Spleen (tissue), 11 donors: ENCODE results near the gene NEBL. TPM values are rescaled to one million over a fixed set of nuclear protein-coding genes. Genes with fewer than 3 reads are reported as not detected.

Source experiments
- DNase-seq: peaks from one replicate; pipeline ENCODE4 v3.0.0-alpha.2; 2020
- H3K27ac ChIP-seq, 8 donors: fragments of 200-600 bp; sonication (generic) in 7 of 8; 1 replicate in 4 of 8; 2 replicates in 4 of 8; pipeline versions ENCODE4 v1.5.0 to v1.8.0; 2016 to 2021; ENCODE audit warnings: inconsistent platforms in 4 of 8, mild to moderate bottlenecking in 4 of 8, moderate library complexity in 1 of 8
- H3K27me3 ChIP-seq, 7 donors: fragments of 200-600 bp; sonication (generic) in 6 of 7; replicated peaks in 1 of 7; 1 replicate in 4 of 7; 2 replicates in 3 of 7; pipeline versions ENCODE4 v1.5.0 to v1.8.0; 2016 to 2021; ENCODE audit warnings: inconsistent platforms in 3 of 7, mild to moderate bottlenecking in 1 of 7
- H3K36me3 ChIP-seq, 6 donors: fragments of 200-600 bp; sonication (generic) in 5 of 6; 1 replicate in 4 of 6; 2 replicates in 2 of 6; pipeline versions ENCODE4 v1.5.0 to v1.8.0; 2016 to 2021; ENCODE audit warnings: inconsistent platforms in 2 of 6
- H3K4me1 ChIP-seq, 6 donors: fragments of 200-600 bp; sonication (generic) in 5 of 6; 1 replicate in 3 of 6; 2 replicates in 3 of 6; pipeline versions ENCODE4 v1.5.0 to v1.8.0; 2016 to 2021; ENCODE audit warnings: inconsistent platforms in 3 of 6
- H3K4me3 ChIP-seq, 8 donors: fragments of 200-600 bp; sonication (generic) in 7 of 8; 1 replicate in 4 of 8; 2 replicates in 4 of 8; pipeline versions ENCODE4 v1.5.0 to v1.8.0; 2016 to 2021; ENCODE audit warnings: inconsistent platforms in 4 of 8, mild to moderate bottlenecking in 4 of 8, moderate library complexity in 2 of 8
- H3K9me3 ChIP-seq, 8 donors: fragments of 200-600 bp; sonication (generic) in 7 of 8; 1 replicate in 4 of 8; 2 replicates in 4 of 8; pipeline versions ENCODE4 v1.5.0 to v1.8.0; 2016 to 2021; ENCODE audit warnings: inconsistent platforms in 4 of 8
- CTCF ChIP-seq, 11 experiments: fragments of 200-600 bp in 7 of 11; fragments of 450-650 bp in 4 of 11; sonication (generic) in 4 of 11; IDR thresholded peaks in 8 of 11; conservative IDR thresholded peaks in 3 of 11; 1 replicate in 7 of 11; 2 replicates in 4 of 11; pipeline versions ENCODE4 v1.4.0 to v1.8.0; 2016 to 2021; ENCODE audit warnings: antibody characterized with exemption in 11 of 11, inconsistent platforms in 4 of 11, mild to moderate bottlenecking in 1 of 11
- POLR2A ChIP-seq, 3 donors: fragments of 450-650 bp; IDR thresholded peaks; one replicate each; pipeline ENCODE4 v1.5.1; 2017; ENCODE audit warnings: antibody characterized with exemption in 3 of 3, mild to moderate bottlenecking in 1 of 3
- POLR2AphosphoS5 ChIP-seq, 3 donors: sonication (generic); formaldehyde crosslinking; IDR thresholded peaks; one replicate each; pipeline ENCODE4 v1.5.1; 2017; ENCODE audit warnings: antibody characterized with exemption in 3 of 3
- WGBS, 5 donors: extraction: QIAGEN DNeasy Blood & Tissue Kit in 3 of 5; methylation state at CpG; one replicate each; pipeline versions ENCODE4 v1.1.5 to v1.1.7; 2013 to 2018; 5-methylcytosine and 5-hydroxymethylcytosine counted together
- intact Hi-C: fragments of 100-400 bp; cut with DNase I; formaldehyde crosslinking; loops from one replicate; pipeline ENCODE4 v1.15.0; 2023; ENCODE audit warnings: low total_unique reads
- polyA plus RNA-seq, 3 donors: library from polyadenylated mRNA; stranded (reverse); fragments of 200-250 nt; gene quantifications; one replicate each; pipeline ENCODE4 v1.2.1, GENCODE V29; 2013
- total RNA-seq, 7 donors: library from RNA; depleted of rRNA in 3 of 7; stranded (reverse); fragments of >200 nt in 3 of 7; fragmentation: NEBNext Ultra II Directional in 4 of 7; extraction: Animal tissue kit (Norgen Biotek cat#: 25700) in 4 of 7; gene quantifications; one replicate each; pipeline versions ENCODE4 v1.1.0 to v1.2.1, GENCODE V29; 2016 to 2021
- donor health status: healthy with polysubstance abuse.
- donor health status: DM: no; HTN: no; CAD: no; lungs with moderate emphysema.
- donor health status: DM: no; HTN: no; CAD: no.
- donor health status: Bipolar disorder and iron deficiency.
- donor health status: healthy.
- donor health status: DM: no; HTN: no; CAD: no.
- donor health status: DM: yes; HTN: yes; CAD: no.

The NEBL gene
- total and polyA plus RNA-seq, 10 donors, result 0.08 to 2.7 (median 0.54) TPM

- H3K4me3 ChIP-seq, result no peak overlapping the region
- no peak for TF ChIP-seq POLR2AphosphoS5 (IDR thresholded peaks at IDR 0.05)
- no peak for TF ChIP-seq POLR2A (IDR thresholded peaks at IDR 0.05)
- TF ChIP-seq CTCF (IDR thresholded peaks at IDR 0.05 in 8 of 11, conservative IDR thresholded peaks at IDR 0.05 in 3 of 11), result peak in 3 of 11 experiments; percentile 19 to 33 (median 28)
- intact Hi-C loops, result loop anchor here (10.0 kb wide), 1 partner anchor 1444 kb away; no protein-coding TSS in a partner anchor
- DNase-seq, result no peak
- no peaks in the 10 kb centered on the region for H3K9me3 ChIP-seq
- no peak overlapping the region for H3K27ac ChIP-seq
- no peaks in the 10 kb centered on the region for H3K4me1 ChIP-seq
- WGBS, 5 donors, result 2 to 14% (median 6%) methylated on average over 2 of the region's 2 CpGs
- H3K36me3 ChIP-seq, result no peaks in the 10 kb centered on the region
- H3K27me3 ChIP-seq, result no peaks in the 10 kb centered on the region
Observed at GRCh38 chr10:20858292-20859124, 38.6 kb downstream of the NEBL start.

- H3K4me1 ChIP-seq, result no peaks in the 10 kb centered on the region
- no peak for TF ChIP-seq POLR2AphosphoS5 (IDR thresholded peaks at IDR 0.05)
- TF ChIP-seq POLR2A (IDR thresholded peaks at IDR 0.05), result no peak
- TF ChIP-seq CTCF (IDR thresholded peaks at IDR 0.05 in 8 of 11, conservative IDR thresholded peaks at IDR 0.05 in 3 of 11), result no peak
- no peaks in the 10 kb centered on the region for H3K27me3 ChIP-seq
- H3K9me3 ChIP-seq, result no peaks in the 10 kb centered on the region
- 66 to 85% (median 76%) methylated on average over 1 of the region's 1 CpG for WGBS, 5 donors
- no peak for DNase-seq
- H3K36me3 ChIP-seq, result no peaks in the 10 kb centered on the region
- intact Hi-C loops, result loop anchor here (10.0 kb wide), 1 partner anchor 1442 kb away; no protein-coding TSS in a partner anchor
- H3K27ac ChIP-seq, result no peak overlapping the region
- H3K4me3 ChIP-seq, result no peak overlapping the region
Observed at GRCh38 chr10:20856484-20856883, 40.6 kb downstream of the NEBL start.

- H3K27ac ChIP-seq, result no peak overlapping the region
- no peak overlapping the region for H3K4me3 ChIP-seq
- no peaks in the 10 kb centered on the region for H3K27me3 ChIP-seq
- no peak for TF ChIP-seq POLR2AphosphoS5 (IDR thresholded peaks at IDR 0.05)
- peak in 2 of 11 experiments; percentile 26 to 34 for TF ChIP-seq CTCF (IDR thresholded peaks at IDR 0.05 in 8 of 11, conservative IDR thresholded peaks at IDR 0.05 in 3 of 11)
- TF ChIP-seq POLR2A (IDR thresholded peaks at IDR 0.05), result no peak
- H3K36me3 ChIP-seq, result no peaks in the 10 kb centered on the region
- H3K9me3 ChIP-seq, result no peaks in the 10 kb centered on the region
- no peaks in the 10 kb centered on the region for H3K4me1 ChIP-seq
- intact Hi-C loops, result loop anchor here (10.0 kb wide), 1 partner anchor 1441 kb away; no protein-coding TSS in a partner anchor
- 19 to 35% (median 33%) methylated on average over 5 of the region's 5 CpGs for WGBS, 5 donors
- DNase-seq, result no peak
Observed at GRCh38 chr10:20855398-20856038, 41.6 kb downstream of the NEBL start.

GRCh38 chr10:20853276-20853675 lies 43.8 kb downstream of the NEBL start:
- TF ChIP-seq POLR2A (IDR thresholded peaks at IDR 0.05) (no peak), CTCF (IDR thresholded peaks at IDR 0.05 in 8 of 11, conservative IDR thresholded peaks at IDR 0.05 in 3 of 11) (no peak), POLR2AphosphoS5 (IDR thresholded peaks at IDR 0.05) (no peak)
- Histone ChIP-seq H3K27ac (no peak overlapping the region), H3K4me1 (no peaks in the 10 kb centered on the region), H3K27me3 (no peaks in the 10 kb centered on the region), H3K9me3 (peaks cover 0 to 13% (median 3%) of the 10 kb centered on the region in 8 donors), H3K36me3 (no peaks in the 10 kb centered on the region), H3K4me3 (no peak overlapping the region)
- intact Hi-C loops, result loop anchor here (10.0 kb wide), 1 partner anchor 1438 kb away; no protein-coding TSS in a partner anchor
- DNase-seq, result no peak
- 90 to 99% (median 95%) methylated on average over 2 of the region's 2 CpGs for WGBS, 5 donors
